GM21381 (cell line): Measurements from ENCODE around the gene SWAP70.

ENCODE experiments used
- ATAC-seq: cut with Tn5 transposase; IDR thresholded peaks from one replicate; pipeline ENCODE4 v1.9.1; 2021; ENCODE audit warnings: mild to moderate bottlenecking, moderate library complexity; ENCODE audit not compliant: unreplicated experiment

SWAP70 gene

GRCh38 chr11:9651481-9651880 is 12.4 kb upstream of the SWAP70 start:
- ATAC-seq: no peak

- ATAC-seq: no peak
These were observed 11.8 kb upstream of the SWAP70 start for GRCh38 chr11:9651899-9652748.

- ATAC-seq: no peak
These were observed 10.0 kb upstream of the SWAP70 start for GRCh38 chr11:9653871-9654270.

- ATAC-seq: no peak
These were observed 7.0 kb upstream of the SWAP70 start for GRCh38 chr11:9656864-9657263.

GRCh38 chr11:9657531-9657930 is 6.3 kb upstream of the SWAP70 start:
- ATAC-seq: no peak

- no peak for ATAC-seq
These were observed 3.0 kb upstream of the SWAP70 start for GRCh38 chr11:9660886-9661285.

GRCh38 chr11:9662273-9662672 is 1.6 kb upstream of the SWAP70 start:
- no peak for ATAC-seq

- ATAC-seq: peak; percentile 35
These were observed 647 bp downstream of the SWAP70 start for GRCh38 chr11:9664276-9665171.

- no peak for ATAC-seq
These were observed 1.9 kb downstream of the SWAP70 start for GRCh38 chr11:9665749-9666148.

- ATAC-seq: no peak
These were observed 6.1 kb downstream of the SWAP70 start for GRCh38 chr11:9669954-9670353.

- ATAC-seq: no peak
These were observed 8.5 kb downstream of the SWAP70 start for GRCh38 chr11:9672288-9672916.

GRCh38 chr11:9672918-9673317 is 9.0 kb downstream of the SWAP70 start:
- no peak for ATAC-seq

- ATAC-seq: no peak
These were observed 11.8 kb downstream of the SWAP70 start for GRCh38 chr11:9675691-9676090.

GRCh38 chr11:9677951-9678350 is 14.1 kb downstream of the SWAP70 start:
- no peak for ATAC-seq

- ATAC-seq: no peak
These were observed 14.7 kb downstream of the SWAP70 start for GRCh38 chr11:9678576-9678975.

- ATAC-seq: no peak
These were observed 16.2 kb downstream of the SWAP70 start for GRCh38 chr11:9680028-9680427.

- no peak for ATAC-seq
These were observed 17.9 kb downstream of the SWAP70 start for GRCh38 chr11:9681583-9682372.

- no peak for ATAC-seq
These were observed 24.0 kb downstream of the SWAP70 start for GRCh38 chr11:9687711-9688477.

- ATAC-seq: peak; percentile 68
These were observed 25.0 kb downstream of the SWAP70 start for GRCh38 chr11:9688716-9689511.
